Measurements from ENCODE around the gene ST6GALNAC4. TPM values are rescaled to one million over a fixed set of nuclear protein-coding genes. Genes with fewer than 3 reads are reported as not detected.

The ST6GALNAC4 gene
- total RNA-seq, 2 experiments from 2014 or later: 118 to 180 TPM

DNA sequence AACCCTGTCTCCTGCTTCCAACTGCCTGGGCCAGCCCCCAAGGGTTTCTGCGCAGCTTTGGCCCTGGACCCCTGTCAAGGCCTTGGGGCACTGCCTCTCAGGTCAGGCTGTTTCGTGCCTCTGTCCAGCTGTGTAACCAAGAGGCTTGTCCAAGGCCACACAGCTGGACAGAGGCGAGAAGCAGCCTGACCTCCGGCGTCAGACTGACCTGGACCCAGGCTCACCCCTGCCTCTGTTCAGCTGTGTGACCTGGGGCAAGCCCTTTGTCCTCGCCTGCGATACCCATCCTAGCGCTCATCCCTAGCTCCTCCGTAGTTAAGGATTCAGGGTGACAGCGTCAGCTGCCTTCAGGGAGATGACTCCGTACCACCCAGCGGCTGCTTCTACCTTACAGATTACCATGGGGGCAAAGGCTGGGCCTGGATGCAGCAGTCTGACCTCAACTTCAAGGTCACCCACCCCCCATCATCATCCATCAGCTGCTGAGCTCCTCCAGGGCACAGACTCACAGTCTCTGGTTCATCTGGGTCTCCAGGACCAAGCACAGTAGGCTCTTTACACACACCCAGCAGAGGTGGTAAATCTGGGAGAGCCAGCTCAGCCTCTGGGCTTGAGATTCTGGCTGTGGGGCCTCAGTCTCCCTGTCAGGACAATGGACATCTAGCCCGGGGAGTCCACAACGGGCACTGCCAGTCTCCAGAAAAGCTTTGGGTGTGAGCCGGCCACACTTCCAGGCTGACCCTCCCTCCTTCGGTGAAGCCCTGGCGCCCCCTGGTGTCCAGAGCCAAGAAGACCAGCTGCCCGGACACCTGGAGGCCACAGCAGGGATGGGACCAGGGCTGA lies 47.3 kb downstream of the ST6GALNAC4 start:
- Histone ChIP-seq H3K27ac (ENCODE audit: low read depth, low read length, poor library complexity, severe bottlenecking) (no peak overlapping the region), H3K4me1 (ENCODE audit: insufficient read depth, low read length, poor library complexity, severe bottlenecking) (peaks cover 9% of the 10 kb centered on the region), H3K36me3 (ENCODE audit: insufficient read depth, low read length) (no peaks in the 10 kb centered on the region), H3K9me2 (ENCODE audit: insufficient read depth, low read length) (no peaks in the 10 kb centered on the region), H3K9me3 (ENCODE audit: low read length) (no peaks in the 10 kb centered on the region), H2AFZ (ENCODE audit: low read length) (no peak overlapping the region), H4K20me1 (ENCODE audit: insufficient read depth, low read length) (no peaks in the 10 kb centered on the region), H3K4me2 (ENCODE audit: low read length) (no peak overlapping the region), H3K79me2 (ENCODE audit: insufficient read depth, low read depth, low read length) (no peaks in the 10 kb centered on the region), H3K4me3 (ENCODE audit: low read depth, low read length, poor library complexity, severe bottlenecking) (no peak overlapping the region)
- BruUV-seq (replicated peaks): no TSS peak
- no peak for TF ChIP-seq EZH2phosphoT487 (IDR thresholded peaks at IDR 0.05; ENCODE audit: borderline replicate concordance, low read depth, low read length)
- TF ChIP-seq CTCF (conservative IDR thresholded peaks at IDR 0.05; ENCODE audit: low read length): peak; percentile 93
- intact Hi-C loops (cut with micrococcal nuclease; ENCODE audit: unreplicated experiment): loop anchor here (1.0 to 10.0 kb wide), 6 partner anchors 47 to 365 kb away; partner anchors contain the start of genes CDK9 and TOR2A
- ChIA-PET POLR2A (interaction anchor here (0.6 to 0.8 kb wide), 2 partner anchors 10 to 38 kb away, joined by 7 read pairs; no protein-coding TSS in a partner anchor), CTCF (ENCODE audit: unreplicated experiment) (interaction anchor here (0.6 to 1.1 kb wide), 3 partner anchors 9 to 50 kb away, joined by 3 to 14 read pairs (median 3); partner anchors contain the start of gene ST6GALNAC4)
- DNase-seq (ENCODE audit: low spot score): peak; percentile 87

DNA sequence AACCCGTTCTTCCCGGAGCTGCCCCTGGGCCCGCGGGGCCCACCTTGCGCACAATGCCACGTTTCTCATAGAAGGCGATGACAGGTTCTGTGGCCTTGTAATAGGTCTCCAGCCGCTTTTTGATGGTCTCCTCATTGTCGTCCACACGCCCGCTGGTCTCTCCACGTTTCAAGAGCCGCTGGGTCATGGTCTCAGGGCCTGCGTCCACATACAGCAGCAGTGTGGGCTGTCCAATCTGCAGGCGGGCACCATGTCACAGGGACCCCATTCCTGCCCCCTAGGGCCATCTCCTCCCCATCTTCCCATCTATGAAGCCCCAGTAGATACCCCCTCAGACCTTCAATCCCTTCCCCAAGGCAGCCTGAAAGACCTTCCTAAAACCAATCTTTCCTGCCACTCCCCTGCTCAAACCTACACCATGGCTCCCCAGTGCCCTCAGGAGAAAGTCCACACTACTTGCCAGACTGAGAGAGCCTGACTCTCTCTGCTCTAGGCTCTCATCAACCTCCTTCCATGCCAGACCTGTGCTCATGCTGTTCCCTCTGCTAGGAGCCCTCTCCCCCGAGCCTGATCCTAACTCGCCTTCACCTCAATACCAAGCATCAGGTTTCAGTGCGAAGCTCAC lies 48.5 kb downstream of the ST6GALNAC4 start:
- Histone ChIP-seq H4K20me1 (ENCODE audit: insufficient read depth, low read length) (no peaks in the 10 kb centered on the region), H3K4me2 (ENCODE audit: low read length) (no peak overlapping the region), H3K36me3 (ENCODE audit: insufficient read depth, low read length) (no peaks in the 10 kb centered on the region), H3K79me2 (ENCODE audit: insufficient read depth, low read depth, low read length) (no peaks in the 10 kb centered on the region), H3K27ac (ENCODE audit: low read depth, low read length, poor library complexity, severe bottlenecking) (no peak overlapping the region), H3K4me1 (ENCODE audit: insufficient read depth, low read length, poor library complexity, severe bottlenecking) (peaks cover 9% of the 10 kb centered on the region), H3K9me2 (ENCODE audit: insufficient read depth, low read length) (no peaks in the 10 kb centered on the region), H2AFZ (ENCODE audit: low read length) (no peak overlapping the region), H3K9me3 (ENCODE audit: low read length) (no peaks in the 10 kb centered on the region), H3K4me3 (ENCODE audit: low read depth, low read length, poor library complexity, severe bottlenecking) (no peak overlapping the region)
- ChIA-PET CTCF (ENCODE audit: unreplicated experiment) (no interaction called here), POLR2A (interaction anchor here (0.6 to 0.8 kb wide), 2 partner anchors 9 to 37 kb away, joined by 7 read pairs; no protein-coding TSS in a partner anchor)
- no peak for DNase-seq (ENCODE audit: low spot score)
- no TSS peak for BruUV-seq (replicated peaks)
- TF ChIP-seq CTCF (conservative IDR thresholded peaks at IDR 0.05; ENCODE audit: low read length) (no peak), EZH2phosphoT487 (IDR thresholded peaks at IDR 0.05; ENCODE audit: borderline replicate concordance, low read depth, low read length) (no peak)
- intact Hi-C loops (cut with micrococcal nuclease; ENCODE audit: unreplicated experiment): no loop called here

All from OCI-LY7 (cell line).